ENCODE measurements around the gene DCDC2C. TPM values are rescaled to one million over a fixed set of nuclear protein-coding genes. Genes with fewer than 3 reads are reported as not detected.
"Not testable (repeated sequence)": the region's sequence is repeated elsewhere in the genome, so short reads cannot be mapped to it uniquely, and the experiment has no call there.

The DCDC2C gene
- total and polyA plus RNA-seq, 2 donors (not counting 3 experiments of a cell fraction or from before 2014, with no cell fraction given), result not detected

- no peak overlapping the region for H3K9ac ChIP-seq (replicated peaks; ENCODE audit: extremely low read depth, insufficient read depth, low read length)
- no peak for DNase-seq (ENCODE audit: low read depth, low spot score)
- no peaks in the 10 kb centered on the region for H3K9me3 ChIP-seq (replicated peaks; ENCODE audit: control insufficient read depth, insufficient read depth, low read length)
- CTCF ChIA-PET, result no interaction called here
- dilution Hi-C loops (cut with MboI; ENCODE audit: extremely low pct_ligation_motif_present, low sequenced_read_pairs), result no loop called here
- H3K4me2 ChIP-seq (ENCODE audit: insufficient read depth, low read length), result no peak overlapping the region
- H4K20me1 ChIP-seq (replicated peaks; ENCODE audit: control insufficient read depth, extremely low read depth, insufficient read depth, low read length), result no peaks in the 10 kb centered on the region
- BruUV-seq (replicated peaks), result no TSS peak
- no peaks in the 10 kb centered on the region for H3K27me3 ChIP-seq (ENCODE audit: control insufficient read depth in 2 of 2, insufficient read depth in 2 of 2, low read length in 2 of 2)
- POLR2A ChIA-PET, result no interaction called here
- H3K79me2 ChIP-seq (ENCODE audit: control insufficient read depth, insufficient read depth, low read length), result no peaks in the 10 kb centered on the region
- no peak overlapping the region for H3K4me3 ChIP-seq (replicated peaks in 1 of 3; ENCODE audit: insufficient read depth in 1 of 3, low read depth in 1 of 3, low read length in 3 of 3)
- intact Hi-C loops (cut with micrococcal nuclease), result no loop called here
- H3K9me1 ChIP-seq (replicated peaks; ENCODE audit: control insufficient read depth, extremely low read depth, insufficient read depth, low read length), result no peaks in the 10 kb centered on the region
- H3K36me3 ChIP-seq (ENCODE audit: control insufficient read depth in 2 of 2, extremely low read depth in 1 of 2, insufficient read depth in 2 of 2, low read length in 2 of 2), result no peaks in the 10 kb centered on the region
- no peaks in the 10 kb centered on the region for H3K4me1 ChIP-seq (ENCODE audit: control insufficient read depth, extremely low read depth, insufficient read depth, low read length)
- TF ChIP-seq CTCF (IDR thresholded peaks at IDR 0.05; ENCODE audit: extremely low read depth in 1 of 2, insufficient read depth in 1 of 2, low read depth in 1 of 2, low read length in 2 of 2) (no peak), MAX (IDR thresholded peaks at IDR 0.05; ENCODE audit: insufficient read depth, insufficient read length) (no peak), FOS (IDR thresholded peaks at IDR 0.05; ENCODE audit: borderline replicate concordance, insufficient read depth, low read length) (no peak), JUN (IDR thresholded peaks at IDR 0.05; ENCODE audit: borderline replicate concordance, insufficient read depth, insufficient read length, low read depth) (no peak)
- FAIRE-seq, result no peak
- no peak overlapping the region for H3K27ac ChIP-seq (ENCODE audit: insufficient read depth, low read depth, low read length)
- no peak overlapping the region for H2AFZ ChIP-seq (ENCODE audit: low read depth, low read length)
Observed at GRCh38 chr2:3659447-3660432, 43.6 kb upstream of the DCDC2C start.

GRCh38 chr2:3660640-3661039 lies 42.7 kb upstream of the DCDC2C start:
- dilution Hi-C loops (cut with MboI; ENCODE audit: extremely low pct_ligation_motif_present, low sequenced_read_pairs); H3K36me3 ChIP-seq (ENCODE audit: control insufficient read depth in 2 of 2, extremely low read depth in 1 of 2, insufficient read depth in 2 of 2, low read length in 2 of 2); H3K79me2 ChIP-seq (ENCODE audit: control insufficient read depth, insufficient read depth, low read length); DNase-seq (ENCODE audit: low read depth, low spot score); H4K20me1 ChIP-seq (replicated peaks; ENCODE audit: control insufficient read depth, extremely low read depth, insufficient read depth, low read length); H2AFZ ChIP-seq (ENCODE audit: low read depth, low read length); H3K9me3 ChIP-seq (replicated peaks; ENCODE audit: control insufficient read depth, insufficient read depth, low read length); intact Hi-C loops (cut with micrococcal nuclease); H3K4me3 ChIP-seq (replicated peaks in 1 of 3; ENCODE audit: insufficient read depth in 1 of 3, low read depth in 1 of 3, low read length in 3 of 3); H3K4me2 ChIP-seq (ENCODE audit: insufficient read depth, low read length); H3K4me1 ChIP-seq (ENCODE audit: control insufficient read depth, extremely low read depth, insufficient read depth, low read length); H3K27me3 ChIP-seq (ENCODE audit: control insufficient read depth in 2 of 2, insufficient read depth in 2 of 2, low read length in 2 of 2); H3K9me1 ChIP-seq (replicated peaks; ENCODE audit: control insufficient read depth, extremely low read depth, insufficient read depth, low read length); BruUV-seq (replicated peaks); H3K9ac ChIP-seq (replicated peaks; ENCODE audit: extremely low read depth, insufficient read depth, low read length); FAIRE-seq; POLR2A ChIA-PET; H3K27ac ChIP-seq (ENCODE audit: insufficient read depth, low read depth, low read length): not testable (repeated sequence)
- CTCF ChIA-PET, result interaction anchor here (1.1 kb wide), 1 partner anchor 9 kb away, joined by 4 read pairs; no protein-coding TSS in a partner anchor
